GM21423 (cell line): ENCODE data around the gene MAGEA12.
"Not testable (repeated sequence)": the region's sequence is repeated elsewhere in the genome, so short reads cannot be mapped to it uniquely, and the experiment has no call there.

Experiments used
- ATAC-seq: cut with Tn5 transposase; IDR thresholded peaks from one replicate; pipeline ENCODE4 v1.9.1; 2021; ENCODE audit warnings: mild to moderate bottlenecking, moderate library complexity; ENCODE audit not compliant: unreplicated experiment

MAGEA12 gene

GRCh38 chrX:152733261-152733975 is at the start of gene MAGEA12, which contains the start of gene CSAG1:
MAGEA12 (plus strand) TSS chrX:152733757; CDS start chrX:152736162, 2,405 bp downstream.
CSAG1 (minus strand) TSS chrX:152733721; CDS start chrX:152732460, 1,261 bp downstream.
- ATAC-seq = no peak

GRCh38 chrX:152697952-152698931 is 35.3 kb upstream of the MAGEA12 start, which contains the start of gene MAGEA3:
MAGEA3 (plus strand) TSS chrX:152698794; CDS start chrX:152700833, 2,039 bp downstream.
- ATAC-seq = not testable (repeated sequence)

- ATAC-seq = not testable (repeated sequence)
These were observed 33.2 kb upstream of the MAGEA12 start for GRCh38 chrX:152700390-152700789.

- ATAC-seq = not testable (repeated sequence)
These were observed 27.1 kb upstream of the MAGEA12 start for GRCh38 chrX:152706500-152706899.

- not testable (repeated sequence) for ATAC-seq
These were observed 24.4 kb upstream of the MAGEA12 start, which contains the start of gene CSAG2 for GRCh38 chrX:152709173-152709572. CSAG2 (minus strand) TSS chrX:152709273; CDS start chrX:152709112, 161 bp downstream.

- ATAC-seq = not testable (repeated sequence)
These were observed 20.4 kb upstream of the MAGEA12 start for GRCh38 chrX:152713195-152713594.

- ATAC-seq = not testable (repeated sequence)
These were observed 19.5 kb upstream of the MAGEA12 start, which contains the start of gene MAGEA2B for GRCh38 chrX:152713815-152714787. MAGEA2B (plus strand) TSS chrX:152714628; CDS start chrX:152717107, 2,479 bp downstream.

GRCh38 chrX:152725409-152725808 is 8.1 kb upstream of the MAGEA12 start:
- ATAC-seq = no peak

GRCh38 chrX:152734143-152734858 is 744 bp downstream of the MAGEA12 start:
- not testable (repeated sequence) for ATAC-seq

- no peak for ATAC-seq
These were observed 1.5 kb downstream of the MAGEA12 start for GRCh38 chrX:152735101-152735500.

GRCh38 chrX:152735860-152736511 is 2.4 kb downstream of the MAGEA12 start:
- ATAC-seq = no peak

- ATAC-seq = not testable (repeated sequence)
These were observed 3.0 kb downstream of the MAGEA12 start for GRCh38 chrX:152736528-152736927.

GRCh38 chrX:152738560-152738959 is 5.0 kb downstream of the MAGEA12 start:
- no peak for ATAC-seq

- ATAC-seq = not testable (repeated sequence)
These were observed 20.4 kb downstream of the MAGEA12 start, which contains the start of gene MAGEA2 for GRCh38 chrX:152753686-152754650. MAGEA2 (minus strand) TSS chrX:152753842; CDS start chrX:152751363, 2,479 bp downstream.

GRCh38 chrX:152754871-152755270 is 21.3 kb downstream of the MAGEA12 start:
- ATAC-seq = not testable (repeated sequence)

- not testable (repeated sequence) for ATAC-seq
These were observed 25.4 kb downstream of the MAGEA12 start, which contains the start of gene CSAG3 for GRCh38 chrX:152758918-152759317. CSAG3 (plus strand) TSS chrX:152759218.

GRCh38 chrX:152759544-152759943 is 26.0 kb downstream of the MAGEA12 start:
- not testable (repeated sequence) for ATAC-seq
